Activated naive CD4-positive, alpha-beta T cell treated with anti-CD3 and anti-CD28 coated beads, Interleukin-2, amount 50 U/mL, for 16 hours (primary cell): ENCODE data around the gene NABP1.
"Not testable (repeated sequence)": the region's sequence is repeated elsewhere in the genome, so short reads cannot be mapped to it uniquely, and the experiment has no call there.

Experiments used
- DNase-seq: peaks from one replicate; pipeline ENCODE4 v3.0.0-alpha.2; 2020

Gene NABP1, protein sequence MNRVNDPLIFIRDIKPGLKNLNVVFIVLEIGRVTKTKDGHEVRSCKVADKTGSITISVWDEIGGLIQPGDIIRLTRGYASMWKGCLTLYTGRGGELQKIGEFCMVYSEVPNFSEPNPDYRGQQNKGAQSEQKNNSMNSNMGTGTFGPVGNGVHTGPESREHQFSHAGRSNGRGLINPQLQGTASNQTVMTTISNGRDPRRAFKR

DNA sequence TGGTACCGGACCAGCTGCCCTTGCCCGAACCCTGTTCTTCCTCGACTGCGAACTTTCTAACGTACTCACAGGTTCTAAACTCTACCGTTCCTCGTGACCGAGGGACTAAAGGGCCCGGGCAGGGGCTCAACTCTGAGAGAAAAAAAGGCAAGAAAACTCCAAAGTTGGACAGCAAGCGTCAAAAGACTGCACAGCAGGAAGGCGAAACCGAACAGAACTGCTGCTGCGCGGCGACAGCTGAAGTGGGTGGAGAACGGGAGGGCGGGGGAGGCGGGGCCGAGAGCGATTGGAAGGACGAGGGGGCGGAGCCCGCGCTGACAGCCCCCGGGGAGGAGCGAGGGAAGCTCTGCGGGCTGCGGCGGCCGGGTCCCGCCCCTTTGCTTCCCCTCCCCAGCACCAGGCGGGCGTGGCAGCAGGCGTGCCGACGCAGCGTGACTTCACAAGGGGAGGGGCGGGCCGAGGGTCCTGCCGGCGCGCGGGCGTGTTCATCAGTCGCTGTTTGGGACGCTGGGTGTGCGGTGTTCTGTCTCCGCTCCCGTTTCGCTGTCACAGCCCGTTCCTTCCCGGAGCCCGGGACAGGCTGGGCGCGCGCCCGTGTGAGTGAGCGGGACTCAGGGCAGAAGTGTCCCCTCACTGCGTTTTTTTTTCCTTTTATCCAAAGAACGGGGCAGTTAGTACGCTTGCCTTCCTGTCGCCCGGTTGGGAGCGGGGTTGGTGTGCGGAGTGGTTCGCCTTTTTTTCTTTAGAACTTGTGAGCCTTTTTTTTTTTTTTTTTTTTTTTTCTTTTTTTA is at the start of gene NABP1:
TSS of gene NABP1 (plus strand) at position 491 of the 791 bp plus-strand sequence. CDS start 479 bp downstream, outside the sequence.
- peak; percentile 99 for DNase-seq

DNA sequence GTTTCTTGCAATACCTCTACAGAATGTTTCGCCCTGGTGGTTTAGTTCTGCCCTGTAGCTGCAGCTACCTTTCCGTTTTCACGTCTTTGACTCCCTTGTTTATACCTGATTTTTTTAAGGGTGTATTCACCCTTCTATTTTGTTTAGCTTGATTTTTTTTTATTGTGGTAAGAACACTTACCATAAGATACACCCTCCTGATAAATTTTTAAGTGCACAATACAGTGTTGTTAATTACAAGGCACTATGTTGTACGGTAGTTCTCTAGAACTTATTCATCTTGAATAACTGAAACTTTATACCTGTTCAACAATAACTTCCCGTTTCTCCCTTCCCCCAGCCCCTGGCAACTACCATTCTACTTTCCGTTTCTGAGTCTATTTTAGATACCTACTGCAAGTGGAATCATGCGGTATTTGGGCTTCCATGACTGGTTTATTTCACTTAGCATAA is 48.9 kb upstream of the NABP1 start:
- no peak for DNase-seq

DNA sequence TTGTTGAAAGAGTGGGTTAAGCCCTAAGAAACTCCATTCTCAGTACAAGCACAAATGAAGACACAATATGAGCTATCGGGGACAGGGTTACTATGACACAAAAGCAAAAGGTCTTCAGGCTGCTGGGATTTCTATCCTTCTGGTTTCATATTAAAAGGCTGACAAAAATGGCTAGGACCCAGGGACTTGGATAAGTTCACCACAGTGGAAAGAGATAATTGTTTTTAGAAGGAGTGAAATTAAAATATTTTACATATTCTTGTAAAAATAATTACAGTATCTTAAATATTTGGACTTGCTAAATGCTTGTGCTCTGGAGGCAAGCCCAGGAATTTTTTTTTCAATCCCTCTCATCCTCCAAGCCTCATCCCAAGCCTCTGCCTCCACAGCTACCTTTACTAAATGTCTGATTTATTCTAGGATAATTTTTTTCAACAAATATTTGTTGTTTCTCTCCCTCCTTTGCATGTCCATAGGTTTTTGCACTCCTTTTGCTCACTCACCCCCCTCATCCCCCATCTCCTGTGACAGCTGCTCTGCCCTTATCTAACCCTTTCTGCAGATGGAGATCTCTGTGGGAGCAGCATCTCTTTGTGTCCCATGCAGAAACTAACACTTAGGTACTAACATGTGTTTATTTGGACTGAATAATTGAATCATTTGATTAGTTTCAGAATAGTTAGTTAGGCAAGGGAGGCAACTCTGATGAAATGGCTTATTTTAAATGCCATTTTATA is 47.8 kb upstream of the NABP1 start:
- no peak for DNase-seq

DNA sequence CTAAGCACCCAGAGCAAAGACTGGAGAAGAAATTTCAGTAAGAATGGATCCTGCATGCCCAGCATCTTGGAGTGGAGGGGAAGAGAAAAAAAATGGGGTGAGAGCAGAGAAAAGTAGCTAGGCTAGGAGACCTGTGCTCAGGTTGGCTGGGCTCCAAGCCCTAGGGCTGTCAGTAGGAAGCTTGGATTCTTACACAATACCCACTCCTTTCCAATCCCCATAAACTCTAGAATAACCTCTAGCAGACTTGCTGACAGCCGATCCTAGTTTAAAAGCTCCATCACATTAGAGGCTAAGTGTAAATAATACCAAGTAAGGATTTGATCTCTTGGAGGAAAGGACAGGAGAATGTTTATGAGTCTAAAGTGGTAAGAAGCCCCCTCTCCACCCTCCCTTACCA is 46.2 kb upstream of the NABP1 start:
- no peak for DNase-seq

DNA sequence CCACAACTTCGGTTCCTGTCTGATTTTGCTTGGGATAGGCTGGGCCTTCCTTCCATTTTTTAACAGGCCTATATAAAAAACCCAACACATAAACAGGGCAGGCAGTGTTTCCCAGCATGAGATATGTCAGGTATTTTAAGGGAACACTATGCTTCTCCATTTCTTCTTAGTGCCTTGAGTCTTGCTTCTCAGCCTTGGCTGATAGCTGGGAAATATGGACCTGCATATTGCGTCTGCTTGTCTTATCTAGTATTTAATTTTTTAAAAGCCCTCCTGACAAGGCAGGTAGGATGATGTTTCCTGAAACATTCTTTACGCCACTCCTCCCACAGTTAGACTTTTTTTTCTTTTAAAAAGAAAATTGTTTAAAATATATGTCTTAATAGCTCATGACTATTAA is 45.5 kb upstream of the NABP1 start:
- DNase-seq = no peak

DNA sequence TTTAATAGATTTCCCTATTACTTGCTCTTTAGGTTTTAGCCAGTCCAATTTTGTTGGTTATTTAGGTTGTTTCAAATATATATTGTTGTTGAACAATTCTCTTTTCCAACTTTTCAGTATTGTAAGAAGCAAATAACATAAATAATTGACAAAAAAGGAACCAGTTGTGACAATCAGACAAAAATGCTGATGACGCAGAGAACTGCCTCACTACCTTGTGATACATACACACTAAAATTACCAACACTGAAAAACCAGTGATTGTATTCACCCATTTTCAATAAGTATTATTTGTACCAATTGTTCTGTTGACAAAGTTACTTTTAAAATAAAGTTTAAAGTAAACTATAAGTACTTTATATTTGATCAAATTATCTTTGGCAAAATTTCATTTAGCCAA is 43.1 kb upstream of the NABP1 start:
- DNase-seq = no peak

DNA sequence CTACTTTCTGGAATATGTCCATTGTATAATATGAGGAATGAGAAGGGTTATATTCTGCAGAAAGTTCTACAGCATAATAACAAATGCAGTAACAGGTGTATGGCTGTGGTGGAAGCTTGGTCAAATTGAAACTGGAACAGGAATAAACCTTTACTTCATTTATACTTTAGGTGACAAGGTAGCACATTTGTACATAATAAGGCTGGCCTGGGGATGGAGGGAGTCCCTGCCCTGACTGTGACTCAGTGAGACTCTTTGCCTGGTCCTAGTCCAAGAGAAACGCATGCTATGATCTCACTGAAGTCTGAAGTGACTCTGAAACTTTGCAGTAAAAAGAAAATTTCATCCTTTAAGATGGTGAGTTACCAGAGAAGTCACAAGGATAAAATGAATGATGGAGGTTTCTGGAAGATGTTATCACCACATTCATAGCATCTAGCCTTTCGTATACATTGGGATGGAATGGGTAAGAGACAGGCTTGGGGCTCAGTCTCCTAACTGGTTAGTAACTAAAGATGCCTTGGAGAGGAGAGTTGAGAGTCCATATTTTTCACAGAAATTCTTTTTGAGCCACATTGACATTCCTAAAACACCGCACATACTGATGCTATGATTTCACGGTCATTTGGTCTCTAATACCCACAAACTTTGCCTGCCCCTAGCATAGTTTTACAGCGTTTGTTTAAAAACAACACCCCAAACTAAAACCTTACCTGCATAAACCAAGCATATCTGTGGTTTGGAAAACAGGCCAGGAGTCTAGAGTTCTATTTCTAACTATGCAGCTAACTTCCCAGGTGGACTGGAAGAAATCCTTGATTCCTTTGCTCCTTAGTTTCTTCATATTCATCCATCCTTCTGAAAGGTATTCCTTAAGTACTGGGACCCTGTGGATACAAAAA is 42.4 kb upstream of the NABP1 start:
- no peak for DNase-seq

DNA sequence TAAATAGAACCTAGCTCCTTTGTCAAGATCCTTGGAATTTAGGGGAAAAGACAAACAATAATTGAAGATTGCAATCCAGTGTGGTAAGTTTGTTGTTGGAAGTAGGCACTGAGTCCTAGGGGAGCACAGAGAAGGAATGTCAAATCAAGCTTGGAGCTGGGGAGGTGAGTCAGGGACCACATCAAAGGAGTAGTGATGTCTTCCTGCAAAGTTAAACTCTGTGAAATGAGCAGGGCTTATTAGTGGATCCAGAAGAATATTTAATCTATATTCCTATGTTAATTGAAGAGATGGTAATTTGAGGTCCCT is 41.7 kb upstream of the NABP1 start:
- no peak for DNase-seq

DNA sequence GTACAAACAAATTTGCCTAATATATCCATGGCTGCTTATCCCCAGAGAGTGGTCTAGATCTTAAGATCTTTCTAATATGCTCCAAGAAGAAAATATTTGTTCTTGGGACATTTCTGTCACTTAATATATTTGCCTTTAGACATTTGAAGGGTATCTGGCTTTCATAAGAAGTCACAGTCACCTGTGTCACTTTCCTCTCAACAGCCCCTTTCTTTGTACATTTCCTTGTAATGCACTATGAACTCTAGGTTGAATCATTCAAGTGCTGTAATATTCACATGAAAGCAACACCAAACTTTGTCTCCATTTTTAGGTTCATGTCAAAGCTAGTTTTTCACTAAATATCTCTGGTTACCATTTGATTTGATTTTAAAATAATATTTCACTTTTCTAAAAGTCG is 41.4 kb upstream of the NABP1 start:
- no peak for DNase-seq

DNA sequence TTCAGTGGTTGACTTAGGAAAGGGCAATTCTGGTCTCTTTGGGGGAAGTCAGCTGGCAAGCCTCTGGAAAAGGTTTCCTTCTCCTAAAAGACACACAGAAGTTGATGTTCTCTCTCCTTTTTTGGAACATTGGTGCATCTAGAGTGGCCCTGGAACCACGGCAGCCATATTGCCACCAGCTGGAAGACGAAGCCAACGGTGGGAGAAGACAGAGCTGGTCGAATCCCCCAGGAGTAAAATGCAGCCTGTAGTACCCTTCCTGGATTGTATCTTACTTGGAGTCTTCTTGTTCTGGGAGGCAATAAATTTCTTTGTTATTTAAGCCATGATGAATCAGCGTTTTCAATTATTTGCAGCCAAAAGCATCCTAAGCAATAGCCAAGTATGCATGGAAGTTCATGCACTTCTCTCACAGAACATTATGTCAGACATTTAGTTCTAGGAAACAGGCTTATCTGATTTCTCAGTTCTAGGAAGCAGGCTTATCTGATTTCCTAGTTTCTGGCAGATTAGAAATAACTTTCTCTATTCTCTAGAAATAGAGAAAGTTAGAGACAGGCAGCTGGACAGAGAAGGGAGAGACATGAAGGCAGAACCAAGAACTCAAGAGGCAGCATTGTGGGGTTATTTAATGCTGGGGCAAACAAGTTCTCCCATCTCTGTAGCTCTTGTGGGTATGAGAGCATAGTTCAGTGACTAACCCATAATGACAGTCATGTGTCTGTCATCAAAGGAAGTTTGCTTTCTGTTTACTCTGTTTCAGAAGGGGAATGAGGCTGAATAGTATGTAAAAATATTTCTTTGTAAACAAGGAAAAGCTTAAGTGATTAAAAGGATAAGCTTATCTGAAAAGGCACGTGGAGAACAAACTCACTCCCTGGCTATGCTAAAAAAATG is 40.5 kb upstream of the NABP1 start:
- DNase-seq = no peak

DNA sequence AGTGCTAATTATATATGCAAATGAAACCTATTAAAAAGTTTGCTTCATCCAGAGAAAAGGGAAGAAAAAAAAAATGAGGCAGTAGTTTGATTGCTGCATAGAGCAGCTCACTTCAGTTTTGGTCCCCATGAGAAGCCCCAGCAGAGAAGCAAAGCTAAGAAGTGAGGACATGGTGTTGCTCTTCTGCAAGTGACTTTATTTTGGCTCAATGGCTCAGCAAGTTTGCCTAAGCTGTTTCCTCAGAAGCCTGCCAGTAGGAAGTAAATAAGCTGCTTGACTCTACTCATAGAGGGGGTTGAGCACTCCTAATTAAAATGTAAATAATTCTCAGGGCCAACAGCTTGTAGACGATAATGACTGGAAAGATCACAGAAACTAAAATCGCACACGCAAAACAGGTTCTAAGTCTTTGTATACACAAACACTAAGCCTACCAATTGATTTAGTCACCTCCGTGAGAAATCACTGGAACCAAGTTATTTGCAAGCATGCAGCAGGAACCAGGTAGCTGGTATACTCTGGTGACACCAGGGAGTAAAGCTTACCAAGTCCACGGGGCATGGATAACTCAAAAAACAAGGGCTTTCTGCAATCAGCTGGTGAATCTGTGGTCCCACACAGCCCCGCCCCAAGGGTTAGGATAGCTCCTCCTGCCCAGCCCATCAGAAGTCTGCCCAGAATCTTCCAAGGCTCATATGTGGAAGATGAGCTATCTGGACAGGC is 39.7 kb upstream of the NABP1 start:
- DNase-seq = no peak

DNA sequence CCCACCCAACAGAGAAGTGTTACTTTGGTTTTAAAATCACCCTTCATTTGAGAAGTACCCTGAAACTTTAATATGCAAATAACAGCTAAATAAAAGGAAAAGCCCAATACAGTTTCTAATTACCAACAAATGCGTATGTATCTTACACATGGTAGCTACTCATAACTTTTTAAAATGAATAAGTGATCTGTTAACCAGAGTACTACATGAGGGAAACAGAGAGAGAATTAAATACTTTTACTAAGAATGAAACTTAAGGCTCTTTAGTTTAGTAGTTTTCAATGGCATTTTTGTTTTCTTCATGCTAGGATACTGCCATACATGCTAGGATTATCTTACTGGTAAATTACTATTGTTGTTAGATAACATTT is 39.1 kb upstream of the NABP1 start:
- DNase-seq = no peak

DNA sequence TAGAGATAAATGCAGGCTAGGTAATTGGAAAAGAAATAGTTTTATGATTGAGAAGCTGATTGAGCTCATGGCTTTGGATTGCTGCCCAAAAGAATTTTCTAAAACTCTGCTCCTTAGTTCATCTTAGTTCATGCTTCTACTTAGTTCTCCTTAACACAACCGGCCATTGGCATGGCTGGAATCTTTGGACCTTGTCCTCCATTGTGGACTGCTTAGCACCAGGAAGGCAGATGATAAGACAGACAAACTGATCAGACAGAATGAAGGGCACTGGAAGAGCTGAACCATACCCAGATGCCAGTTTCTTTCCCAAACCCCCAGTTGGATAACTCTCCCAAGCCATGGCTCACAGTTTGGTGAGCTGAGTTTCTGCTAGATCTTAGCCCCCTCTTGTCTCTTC is 36.3 kb upstream of the NABP1 start:
- DNase-seq = no peak

DNA sequence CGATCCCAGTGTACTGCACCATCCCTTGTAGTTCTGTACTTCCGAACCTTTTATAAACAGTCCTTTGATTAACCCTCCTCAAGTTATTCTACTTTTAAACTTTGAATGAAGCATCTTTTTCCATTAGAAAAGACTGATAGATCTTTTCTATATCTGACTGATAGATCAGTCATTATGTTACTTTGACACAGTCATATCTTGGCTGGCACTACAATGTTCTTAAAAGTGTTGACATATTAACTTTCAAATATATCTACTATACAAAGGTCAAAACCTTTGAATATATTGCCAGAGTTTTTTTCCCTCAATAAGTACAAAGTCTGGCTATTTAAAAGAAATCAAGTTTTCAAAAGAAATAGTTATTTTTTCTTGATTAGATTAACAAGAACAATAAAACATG is 35.4 kb upstream of the NABP1 start:
- no peak for DNase-seq

DNA sequence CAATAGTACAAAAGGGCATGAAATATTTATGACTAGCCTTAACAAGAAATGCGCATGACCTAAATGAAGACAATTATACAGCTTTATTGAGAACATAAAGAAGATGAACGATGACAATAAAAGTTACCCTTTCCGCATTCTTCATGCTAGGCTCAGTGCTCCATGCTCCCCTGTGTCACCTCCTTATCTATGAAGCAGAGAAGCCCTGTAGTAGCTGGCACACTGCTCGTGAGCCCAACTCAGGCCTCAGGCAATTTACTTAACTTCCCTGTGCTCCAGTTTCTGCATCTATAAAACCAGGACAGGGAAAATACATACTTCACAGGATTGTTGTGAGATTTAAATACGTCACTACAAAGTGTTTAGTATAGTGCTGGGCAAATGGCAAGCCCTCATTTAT is 34.5 kb upstream of the NABP1 start:
- no peak for DNase-seq

DNA sequence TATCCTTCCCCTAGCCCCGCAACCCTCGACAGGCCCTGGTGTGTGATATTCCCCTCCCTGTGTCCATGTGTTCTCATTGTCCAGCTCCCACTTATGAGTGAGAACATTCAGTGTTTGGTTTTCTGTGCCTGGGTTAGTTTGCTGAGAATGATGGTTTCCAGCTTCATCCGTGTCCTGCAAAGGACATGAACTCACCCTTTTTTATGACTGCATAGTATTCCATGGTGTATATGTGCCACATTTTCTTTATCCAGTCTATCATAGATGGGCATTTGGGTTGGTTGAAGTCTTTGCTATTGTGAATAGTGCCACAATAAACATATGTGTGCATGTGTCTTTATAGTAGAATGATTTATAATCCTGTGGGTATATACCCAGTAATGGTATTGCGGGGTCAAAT is 33.3 kb upstream of the NABP1 start:
- DNase-seq = not testable (repeated sequence)

DNA sequence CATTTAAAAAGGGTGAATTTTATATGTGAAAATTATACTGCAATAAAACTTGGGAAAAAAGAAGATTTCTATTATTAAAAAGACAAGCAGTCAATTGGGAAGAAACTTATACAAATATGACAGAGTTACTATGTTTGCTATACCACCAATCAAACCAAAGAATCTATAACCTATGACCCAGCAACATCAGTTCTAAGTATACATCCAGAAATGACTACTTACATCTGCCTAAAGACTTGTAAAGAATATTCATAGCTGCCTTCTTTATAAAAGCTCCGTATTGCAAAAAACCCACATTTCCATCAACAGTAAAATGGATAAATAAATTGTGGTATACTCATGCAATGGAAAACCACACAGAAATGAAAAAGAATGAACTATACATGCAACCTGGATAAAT is 32.9 kb upstream of the NABP1 start:
- DNase-seq = no peak

DNA sequence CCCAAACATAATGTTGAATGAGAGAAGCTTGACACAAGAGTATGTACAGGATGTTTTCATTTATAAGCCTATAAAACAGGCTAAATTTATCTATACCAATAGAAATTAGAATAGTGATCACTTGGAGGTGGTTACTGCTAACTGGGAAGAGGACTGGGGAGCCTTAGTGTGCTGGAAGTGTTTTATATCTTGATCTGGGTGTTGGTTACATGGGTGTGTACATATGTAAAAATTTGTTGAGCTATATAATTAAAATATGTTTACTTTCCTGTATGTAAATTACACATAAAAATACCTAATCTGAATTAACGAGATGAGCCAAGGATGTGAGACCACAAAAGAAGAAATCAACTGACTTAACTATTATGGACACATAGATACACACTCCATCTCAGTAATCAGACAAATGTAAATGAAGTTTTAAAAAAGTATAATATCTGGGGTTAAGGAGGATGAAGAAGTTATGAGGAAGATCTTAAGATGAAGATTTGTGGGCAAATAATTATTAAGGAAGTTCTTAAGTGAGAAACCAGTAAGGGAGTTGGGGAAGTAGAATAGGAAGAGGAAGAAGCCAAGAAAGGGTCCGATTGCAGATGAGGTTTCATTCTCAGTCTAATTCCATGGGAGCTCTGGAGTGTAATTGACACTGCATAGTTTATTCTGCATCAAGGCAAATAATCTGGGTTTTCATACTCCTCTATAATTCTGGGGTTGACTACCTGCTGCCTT is 32.3 kb upstream of the NABP1 start:
- no peak for DNase-seq

DNA sequence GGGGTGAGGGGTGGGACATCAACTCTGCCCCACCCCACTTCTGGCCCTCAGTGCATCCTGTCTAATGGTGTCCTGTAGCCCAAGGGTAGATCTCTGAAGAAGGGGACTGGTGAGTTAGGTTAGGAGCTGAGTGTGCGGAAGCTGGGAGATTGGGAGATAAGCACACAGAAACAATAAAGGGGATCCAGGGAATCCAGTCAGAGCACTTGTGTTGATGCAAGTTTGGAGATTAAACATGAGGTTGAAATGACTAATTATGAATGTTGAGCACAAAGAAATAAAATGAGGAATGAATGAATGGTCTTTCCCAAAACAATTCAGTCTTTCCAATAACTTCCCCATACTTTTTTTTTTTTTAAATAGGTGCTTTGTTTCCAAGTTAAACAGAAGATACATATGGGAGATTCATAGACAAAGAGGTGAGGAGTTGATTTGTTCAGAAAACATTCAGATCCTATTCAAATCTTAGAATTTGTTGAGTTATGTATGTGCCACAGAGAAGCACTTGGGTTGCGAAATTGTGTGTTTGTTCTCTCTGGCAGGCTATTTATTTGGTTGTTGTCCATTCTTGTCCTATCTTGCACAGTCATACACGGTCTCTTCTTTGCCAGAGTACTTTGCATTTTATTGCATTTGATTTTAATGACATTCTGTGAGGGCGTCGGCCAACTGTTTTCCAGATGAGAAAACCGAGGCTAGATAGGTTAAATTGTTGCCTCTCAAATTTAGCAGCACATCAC is 31.6 kb upstream of the NABP1 start:
- DNase-seq = no peak

DNA sequence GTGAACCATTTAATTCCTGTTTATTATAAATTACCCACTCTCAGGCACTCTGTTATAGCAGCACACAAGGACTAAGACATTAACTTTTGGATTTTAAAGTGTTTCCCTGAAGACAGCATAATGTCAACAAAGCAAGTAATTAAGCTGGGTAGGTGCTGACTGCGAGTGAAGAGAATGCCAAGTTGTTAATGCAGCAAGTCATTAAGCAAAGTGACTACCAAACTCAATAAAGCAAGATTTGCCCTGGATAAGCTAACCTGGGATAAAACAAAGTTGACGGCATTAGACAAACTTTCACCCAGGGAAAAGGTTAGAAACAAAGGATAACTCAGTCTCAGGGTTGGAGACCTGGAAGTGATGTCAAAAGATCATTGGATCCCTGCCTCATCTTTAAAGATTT is 28.4 kb upstream of the NABP1 start:
- no peak for DNase-seq
